H1 (cell line): ENCODE results near the gene CHSY1.

ENCODE experiments used
- TAF1 ChIP-seq: IDR thresholded peaks from 2 replicates; pipeline ENCODE4 v1.6.1; 2011; ENCODE audit warnings: mild to moderate bottlenecking, low read depth, low read length
- TF ChIP-seq, protein P1 (sequence below): IDR thresholded peaks from 2 replicates; pipeline ENCODE4 v1.6.1; 2012; ENCODE audit warnings: low read length, inconsistent platforms

DNA sequence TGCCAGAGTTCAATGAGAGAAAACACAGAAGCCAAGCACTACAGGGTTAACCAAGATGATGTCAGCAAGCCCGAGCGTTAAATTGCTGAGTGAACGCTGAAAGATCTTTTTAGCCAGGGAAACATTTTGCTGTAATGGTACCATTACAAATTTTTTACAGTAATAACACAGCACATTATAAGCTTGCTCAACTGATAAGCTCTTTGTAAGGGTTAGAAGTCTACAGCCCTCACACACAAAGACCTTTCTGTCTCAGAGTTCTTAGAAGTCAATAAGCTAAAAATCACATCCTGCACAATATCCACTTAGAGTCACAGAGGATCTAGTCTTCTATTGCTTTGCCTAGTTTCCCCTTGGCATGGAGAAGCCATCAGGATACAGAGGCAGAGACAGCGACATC is 29.9 kb downstream of the CHSY1 start:
- TF ChIP-seq, protein P1, sequence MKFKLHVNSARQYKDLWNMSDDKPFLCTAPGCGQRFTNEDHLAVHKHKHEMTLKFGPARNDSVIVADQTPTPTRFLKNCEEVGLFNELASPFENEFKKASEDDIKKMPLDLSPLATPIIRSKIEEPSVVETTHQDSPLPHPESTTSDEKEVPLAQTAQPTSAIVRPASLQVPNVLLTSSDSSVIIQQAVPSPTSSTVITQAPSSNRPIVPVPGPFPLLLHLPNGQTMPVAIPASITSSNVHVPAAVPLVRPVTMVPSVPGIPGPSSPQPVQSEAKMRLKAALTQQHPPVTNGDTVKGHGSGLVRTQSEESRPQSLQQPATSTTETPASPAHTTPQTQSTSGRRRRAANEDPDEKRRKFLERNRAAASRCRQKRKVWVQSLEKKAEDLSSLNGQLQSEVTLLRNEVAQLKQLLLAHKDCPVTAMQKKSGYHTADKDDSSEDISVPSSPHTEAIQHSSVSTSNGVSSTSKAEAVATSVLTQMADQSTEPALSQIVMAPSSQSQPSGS: no peak
- no peak for TF ChIP-seq TAF1
